SU-DHL-6 (cell line): ENCODE measurements around the gene DNAH17.

Experiments
- H2AFZ ChIP-seq: fragments of 200-600 bp; sonication (generic); 2 replicates; pipeline ENCODE4 v1.6.1; 2014; ENCODE audit warnings: low read depth, mild to moderate bottlenecking, moderate library complexity, mixed read lengths, antibody characterized with exemption, low read length; ENCODE audit not compliant: severe bottlenecking
- H3F3A ChIP-seq: fragments of 200-600 bp; shearing (Covaris generic); 2 replicates; pipeline ENCODE4 v1.6.0; 2016; ENCODE audit warnings: antibody characterized with exemption, mild to moderate bottlenecking; ENCODE audit not compliant: insufficient read depth
- H3K27ac ChIP-seq: fragments of 200-600 bp; sonication (generic); 2 replicates; pipeline ENCODE4 v1.5.1; 2016; ENCODE audit warnings: low read depth, mild to moderate bottlenecking, low read length, moderate library complexity, mixed read lengths
- H3K27me3 ChIP-seq: fragments of 200-600 bp; sonication (generic), shearing (Covaris generic); 2 replicates; pipeline ENCODE4 v1.6.0; 2014; ENCODE audit warnings: mild to moderate bottlenecking, low read length
- H3K36me3 ChIP-seq: fragments of 200-600 bp; sonication (generic); 2 replicates; pipeline ENCODE4 v1.6.1; 2014; ENCODE audit warnings: mild to moderate bottlenecking, low read length, mixed read lengths
- H3K4me2 ChIP-seq: fragments of 300-600, 200-600 bp; shearing (Covaris generic), sonication (generic); 2 replicates; pipeline ENCODE4 v1.6.0; 2014; ENCODE audit warnings: low read length, low read depth, mild to moderate bottlenecking; ENCODE audit not compliant: poor library complexity, severe bottlenecking
- H3K4me3 ChIP-seq: fragments of 200-600 bp; sonication (generic); 2 replicates; pipeline ENCODE4 v1.5.1; 2014; ENCODE audit warnings: antibody characterized with exemption, low read length, mild to moderate bottlenecking, mixed read lengths; ENCODE audit not compliant: insufficient read depth, poor library complexity, severe bottlenecking
- H3K79me2 ChIP-seq: fragments of 200-600 bp; sonication (generic); 2 replicates; pipeline ENCODE4 v1.6.1; 2014; ENCODE audit warnings: mild to moderate bottlenecking, low read length, moderate library complexity; ENCODE audit not compliant: insufficient read depth
- H3K9ac ChIP-seq: fragments of 200-600 bp; sonication (generic); 2 replicates; pipeline ENCODE4 v1.7.0; 2014; ENCODE audit warnings: mild to moderate bottlenecking, low read length
- H3K9me2 ChIP-seq: fragments of 200-600 bp; sonication (generic); replicated peaks from 2 replicates; pipeline ENCODE4 v1.6.1; 2014; ENCODE audit warnings: low read length; ENCODE audit not compliant: insufficient read depth
- H3K9me3 ChIP-seq: fragments of 200-600 bp; sonication (generic); 2 replicates; pipeline ENCODE4 v1.6.1; 2014; ENCODE audit warnings: low read length, mixed read lengths; ENCODE audit not compliant: insufficient read depth
- H4K20me1 ChIP-seq: fragments of 200-600 bp; sonication (generic); 2 replicates; pipeline ENCODE4 v1.6.1; 2014; ENCODE audit warnings: low read depth, mild to moderate bottlenecking, antibody characterized with exemption, low read length, moderate library complexity, mixed read lengths
- CTCF ChIP-seq: fragments of 200-600 bp; sonication (generic); IDR thresholded peaks from one replicate; pipeline ENCODE4 v1.5.1; 2017; ENCODE audit warnings: antibody characterized with exemption, mild to moderate bottlenecking, low read length, moderate library complexity; ENCODE audit not compliant: insufficient read depth, poor library complexity, severe bottlenecking
- EZH2phosphoT487 ChIP-seq: fragments of 200-600 bp; sonication (generic), shearing (Covaris generic); conservative IDR thresholded peaks from 2 replicates; pipeline ENCODE4 v1.6.1; 2018; ENCODE audit warnings: mild to moderate bottlenecking, antibody characterized with exemption, low read length, moderate library complexity, mixed read lengths

The DNAH17 gene

DNA sequence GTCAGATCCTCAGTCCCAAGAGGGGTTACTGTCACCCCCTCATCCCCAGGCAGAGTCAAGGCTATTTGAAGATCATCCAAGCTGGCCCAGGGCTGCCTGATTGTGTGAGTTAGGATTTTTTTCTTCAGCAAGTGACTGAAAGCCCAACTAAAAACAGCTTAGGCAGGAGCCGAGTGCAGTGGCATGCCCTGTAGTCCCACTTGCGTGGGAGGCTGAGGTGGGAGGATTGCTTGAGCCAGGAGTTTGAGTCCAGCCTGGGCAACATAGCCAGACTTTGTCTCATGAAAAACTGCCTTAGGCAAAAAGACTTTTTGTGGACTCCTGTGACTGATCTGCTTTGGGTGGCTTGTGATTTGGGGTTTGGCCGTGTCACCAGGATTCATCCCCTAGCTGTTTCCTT, 178.8 kb downstream of the DNAH17 start:
- Histone ChIP-seq H3F3A (no peaks in the 10 kb centered on the region), H2AFZ (no peak overlapping the region), H3K27me3 (no peaks in the 10 kb centered on the region), H3K79me2 (no peaks in the 10 kb centered on the region; the same call in 1 of the 2 replicates), H3K9ac (no peak overlapping the region), H3K9me2 (no peaks in the 10 kb centered on the region), H3K4me3 (no peak overlapping the region), H3K27ac (no peak overlapping the region), H3K4me2 (no peak overlapping the region), H4K20me1 (no peaks in the 10 kb centered on the region), H3K9me3 (no peaks in the 10 kb centered on the region), H3K36me3 (no peaks in the 10 kb centered on the region)
- no peak for TF ChIP-seq EZH2phosphoT487
- TF ChIP-seq CTCF: no peak

- Histone ChIP-seq H3K4me2 (no peak overlapping the region), H3K9me2 (no peaks in the 10 kb centered on the region), H3F3A (no peaks in the 10 kb centered on the region), H3K9ac (no peak overlapping the region), H4K20me1 (no peaks in the 10 kb centered on the region), H2AFZ (no peak overlapping the region), H3K4me3 (no peak overlapping the region), H3K27me3 (no peaks in the 10 kb centered on the region), H3K79me2 (peaks cover under 1% of the 10 kb centered on the region; the same call in 1 of the 2 replicates), H3K27ac (no peak overlapping the region), H3K9me3 (no peaks in the 10 kb centered on the region), H3K36me3 (no peaks in the 10 kb centered on the region)
- TF ChIP-seq EZH2phosphoT487 (no peak), CTCF (no peak)
Measured at GRCh38 chr17:78397681-78398101, 179.5 kb downstream of the DNAH17 start.

DNA sequence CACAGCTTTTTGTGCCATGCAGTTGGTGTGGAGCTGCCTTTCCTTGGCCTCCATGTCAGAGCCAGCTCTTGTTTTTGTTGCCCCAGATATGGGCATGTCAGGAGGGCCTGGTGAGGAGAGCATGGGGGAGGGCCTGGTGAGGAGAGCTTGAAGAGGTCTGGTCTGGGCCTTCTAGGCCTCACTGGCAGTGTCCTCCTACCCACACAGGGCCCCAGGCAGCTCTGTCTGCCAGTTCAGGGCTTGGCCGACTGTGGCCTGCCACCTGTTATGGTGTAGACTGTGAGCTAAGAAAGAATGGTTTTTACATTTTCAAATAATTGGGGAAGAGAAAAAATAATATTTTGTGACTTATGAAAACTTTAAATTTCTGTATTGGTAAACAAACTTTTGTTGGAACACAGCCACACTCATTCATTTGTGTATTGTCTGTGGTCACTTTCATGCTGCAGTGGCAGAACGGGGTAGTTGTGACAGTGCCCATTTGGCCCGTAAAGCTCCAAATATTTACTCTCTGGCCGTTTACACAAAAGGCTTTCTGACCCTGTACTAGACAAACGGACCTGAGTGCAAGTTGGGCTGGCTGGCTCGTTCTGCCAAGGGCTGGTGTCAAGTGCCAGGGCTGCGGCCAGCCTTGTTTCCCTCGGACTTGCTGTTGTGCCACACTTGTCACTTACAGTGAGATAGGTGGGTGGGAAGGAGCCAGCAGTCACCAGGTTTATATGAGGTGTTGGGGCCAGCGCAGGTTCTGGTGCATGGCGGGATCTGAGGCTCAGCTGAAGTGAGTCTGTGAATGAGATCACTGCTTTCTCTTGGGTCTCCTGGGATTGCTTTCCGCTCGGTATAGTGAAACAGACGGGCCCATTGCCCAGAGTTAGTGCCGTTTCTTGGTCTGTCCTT, 180.5 kb downstream of the DNAH17 start:
- Histone ChIP-seq H3K36me3 (no peaks in the 10 kb centered on the region), H3K4me2 (no peak overlapping the region), H3K4me3 (no peak overlapping the region), H3K79me2 (peaks cover 10% of the 10 kb centered on the region), H3K27ac (no peak overlapping the region), H3K27me3 (no peaks in the 10 kb centered on the region), H3K9me2 (no peaks in the 10 kb centered on the region), H3K9ac (no peak overlapping the region), H4K20me1 (no peaks in the 10 kb centered on the region), H3F3A (no peaks in the 10 kb centered on the region), H2AFZ (no peak overlapping the region), H3K9me3 (no peaks in the 10 kb centered on the region)
- TF ChIP-seq CTCF (no peak), EZH2phosphoT487 (no peak)
